HG02885 (cell line): ENCODE data around the gene EN2.

Source experiments
- ATAC-seq: cut with Tn5 transposase; IDR thresholded peaks from one replicate; pipeline ENCODE4 v1.9.1; 2021; ENCODE audit warnings: mild to moderate bottlenecking; ENCODE audit not compliant: unreplicated experiment, poor library complexity

The EN2 gene

GRCh38 chr7:155461631-155462030, 3.7 kb downstream of the EN2 start:
- ATAC-seq, result no peak

DNA sequence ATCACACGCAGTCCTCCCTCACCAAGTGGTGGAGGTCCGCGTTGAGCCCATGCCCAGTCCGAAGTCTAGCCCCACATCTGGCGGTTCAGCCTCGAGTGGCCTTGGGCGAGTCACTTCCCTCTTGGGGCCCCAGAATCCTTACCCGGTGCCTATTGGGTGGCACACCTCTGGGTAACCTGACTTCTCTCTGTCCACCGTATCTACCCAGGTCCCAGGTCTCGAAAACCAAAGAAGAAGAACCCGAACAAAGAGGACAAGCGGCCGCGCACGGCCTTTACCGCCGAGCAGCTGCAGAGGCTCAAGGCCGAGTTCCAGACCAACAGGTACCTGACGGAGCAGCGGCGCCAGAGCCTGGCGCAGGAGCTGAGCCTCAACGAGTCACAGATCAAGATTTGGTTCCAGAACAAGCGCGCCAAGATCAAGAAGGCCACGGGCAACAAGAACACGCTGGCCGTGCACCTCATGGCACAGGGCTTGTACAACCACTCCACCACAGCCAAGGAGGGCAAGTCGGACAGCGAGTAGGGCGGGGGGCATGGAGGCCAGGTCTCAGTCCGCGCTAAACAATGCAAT, 4.3 kb downstream of the EN2 start:
- no peak for ATAC-seq

GRCh38 chr7:155463114-155463811, 5.3 kb downstream of the EN2 start:
- no peak for ATAC-seq

DNA sequence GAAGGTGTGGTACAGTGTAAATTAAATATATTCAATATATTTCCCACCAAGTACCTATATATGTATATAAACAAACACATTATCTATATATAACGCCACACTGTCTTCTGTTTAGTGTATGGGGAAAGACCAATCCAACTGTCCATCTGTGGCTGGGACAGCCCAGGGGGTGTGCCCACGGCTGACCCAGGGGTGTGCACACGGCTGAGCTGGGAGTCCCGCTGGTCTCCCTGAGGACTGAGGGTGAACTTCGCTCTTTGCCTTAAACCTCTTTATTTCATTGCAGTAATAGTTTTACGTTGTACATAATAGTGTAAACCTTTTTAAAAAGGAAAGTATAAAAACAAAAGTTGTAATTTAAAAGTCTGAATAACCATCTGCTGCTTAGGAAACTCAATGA, 6.3 kb downstream of the EN2 start:
- no peak for ATAC-seq

DNA sequence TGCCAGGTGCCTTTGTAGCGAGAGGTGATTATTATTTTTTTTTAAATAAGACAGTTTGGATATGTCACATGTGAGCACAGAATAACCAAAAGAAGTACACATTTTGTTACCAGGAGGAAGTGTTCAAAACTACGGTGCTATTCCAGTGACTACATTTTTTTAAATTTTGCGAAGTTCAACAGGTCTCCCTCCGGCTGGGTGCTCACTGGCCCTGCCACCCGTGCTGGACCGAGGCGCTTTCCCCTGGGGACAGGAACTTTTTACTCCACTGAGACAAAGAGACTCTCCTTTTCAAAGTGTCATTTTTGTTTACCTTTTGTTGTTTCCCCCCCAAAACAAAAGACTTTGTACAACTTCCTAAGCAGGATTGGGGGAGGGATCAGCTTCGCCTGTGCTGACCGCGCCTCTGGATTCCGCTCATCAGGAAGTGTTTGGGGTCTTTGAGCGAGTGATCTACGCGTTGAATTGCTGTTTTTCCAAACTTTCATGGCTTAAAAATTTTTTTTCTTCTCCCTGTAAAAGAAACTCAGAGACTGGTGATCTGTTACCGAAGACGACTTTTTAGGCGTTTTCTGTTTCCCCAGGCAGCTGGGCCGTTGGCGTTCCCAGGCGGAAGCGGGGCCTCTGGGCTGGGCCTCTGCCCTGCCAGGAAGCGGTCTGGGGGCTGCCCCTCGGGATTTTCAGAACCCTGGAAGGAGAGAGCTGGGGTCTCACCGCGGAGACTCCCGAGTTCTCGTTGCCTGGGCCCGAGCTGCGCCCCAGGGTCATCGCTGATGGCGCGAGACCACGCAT, 7.2 kb downstream of the EN2 start:
- no peak for ATAC-seq

DNA sequence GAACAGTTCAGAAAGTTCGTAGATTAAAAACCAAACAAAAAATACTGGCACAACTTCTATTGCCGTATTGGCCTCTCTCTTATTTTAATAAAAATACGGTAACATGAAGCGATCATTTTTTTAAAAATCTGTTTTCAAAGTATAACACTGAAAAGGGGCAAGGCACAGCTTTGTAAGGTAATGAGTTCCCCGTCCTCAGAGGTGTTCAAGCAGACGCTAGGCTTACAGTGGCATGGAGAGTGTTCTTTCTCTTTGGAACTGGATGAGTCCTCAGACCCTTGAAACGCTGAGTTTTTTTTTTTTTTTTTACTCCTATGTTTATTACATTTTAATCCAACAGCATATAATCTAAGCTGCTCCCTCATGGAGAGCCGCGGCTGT, 7.8 kb downstream of the EN2 start:
- ATAC-seq, result no peak

GRCh38 chr7:155466142-155466813, 8.3 kb downstream of the EN2 start:
- ATAC-seq, result no peak

GRCh38 chr7:155466814-155467733, 9.1 kb downstream of the EN2 start:
- ATAC-seq, result peak; percentile 64

DNA sequence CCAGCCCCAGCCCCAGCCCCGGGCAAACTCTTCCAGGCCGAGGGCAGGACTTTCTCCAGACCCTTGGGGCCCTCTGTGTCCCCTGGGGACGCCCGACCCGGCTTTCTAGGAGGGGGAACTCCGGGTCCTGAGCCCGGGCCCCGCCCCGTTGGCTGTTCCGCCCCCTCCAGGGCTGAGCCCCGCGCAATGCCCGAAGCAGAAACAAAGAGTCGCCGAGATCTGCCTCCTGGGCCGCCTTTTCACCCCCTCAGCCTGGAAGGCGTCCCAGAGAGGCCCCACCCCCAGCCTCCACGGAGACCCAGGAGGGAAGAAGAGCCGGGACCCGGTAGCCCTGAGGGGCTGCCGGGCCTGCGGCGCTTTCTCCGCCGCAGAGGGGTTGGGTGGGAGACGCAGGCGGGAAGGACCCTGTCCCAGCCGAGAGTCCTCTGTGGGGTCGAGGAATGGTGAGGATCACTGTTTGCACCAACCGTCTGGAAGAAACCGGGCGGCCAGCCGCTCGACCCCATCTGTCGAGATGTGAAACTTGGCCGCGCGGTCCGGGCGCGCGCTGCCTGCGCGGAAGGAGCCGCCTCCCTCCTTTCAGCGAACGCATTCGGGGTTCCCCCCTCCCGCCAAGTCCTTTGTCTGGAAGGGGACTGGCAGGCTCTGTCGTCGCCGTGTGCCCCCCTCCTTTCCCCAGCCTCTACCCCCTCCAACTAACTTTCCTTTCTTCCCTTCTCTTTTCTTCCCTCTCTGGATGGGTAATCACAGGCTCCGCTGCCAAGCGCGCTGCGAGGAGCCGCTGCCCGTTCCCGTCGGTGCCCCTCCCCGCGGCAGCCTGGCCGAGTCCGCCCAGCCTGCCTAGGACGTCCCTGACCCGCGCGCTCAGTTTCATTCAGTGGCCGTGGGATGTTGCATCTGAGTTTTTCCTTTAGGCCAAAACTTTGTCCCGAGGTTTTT, 10.2 kb downstream of the EN2 start:
- ATAC-seq, result no peak

- no peak for ATAC-seq
Measured at GRCh38 chr7:155468785-155469148, 10.8 kb downstream of the EN2 start.

GRCh38 chr7:155469311-155470185, 11.6 kb downstream of the EN2 start:
- no peak for ATAC-seq

GRCh38 chr7:155470186-155470487, 12.2 kb downstream of the EN2 start:
- no peak for ATAC-seq

DNA sequence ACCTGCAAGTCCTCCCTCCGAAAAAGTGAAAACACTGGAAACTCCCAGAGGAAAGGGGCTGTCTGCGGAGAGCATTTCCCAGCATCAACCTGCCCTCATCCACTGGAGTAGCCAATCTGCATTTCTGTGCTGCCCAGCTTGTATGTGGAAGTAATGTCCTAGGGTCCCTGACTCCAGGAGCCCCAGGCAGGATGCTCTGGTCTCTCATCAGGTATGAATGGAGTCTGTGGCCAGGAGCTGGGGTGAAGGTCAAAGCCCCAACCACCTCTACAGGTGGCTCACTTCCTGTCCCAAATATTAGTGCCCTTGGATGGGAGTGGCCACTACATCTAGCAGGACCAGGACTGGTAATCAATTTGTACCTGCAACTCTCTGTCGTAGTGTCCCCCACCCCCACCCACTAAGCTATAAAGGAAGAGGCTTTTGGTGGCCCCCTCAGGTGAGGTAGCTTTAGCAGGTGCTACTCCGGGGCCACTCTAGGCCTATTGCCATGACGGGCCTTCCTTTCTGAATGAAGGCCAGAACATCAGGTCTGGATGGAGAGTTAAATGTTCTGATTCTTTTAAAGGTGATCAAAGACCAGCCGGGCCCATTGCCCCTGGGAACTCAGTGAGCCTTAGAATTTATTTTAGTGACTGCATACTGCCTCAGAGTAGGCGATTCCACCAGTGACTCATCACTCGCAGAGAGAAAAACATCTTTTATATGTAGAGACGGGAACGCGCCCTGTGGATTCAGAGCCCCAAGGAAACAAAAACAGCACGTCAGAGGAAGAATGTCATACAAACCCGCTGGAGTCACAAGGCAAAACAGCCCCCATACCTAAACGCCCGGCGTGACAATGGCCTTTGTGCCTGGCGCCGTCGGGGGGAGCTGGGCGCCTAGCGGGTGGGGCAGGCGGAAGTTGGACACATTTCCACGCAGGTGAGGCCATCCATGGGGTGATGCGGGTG, 13.0 kb downstream of the EN2 start:
- ATAC-seq, result no peak

GRCh38 chr7:155471718-155472117, 13.8 kb downstream of the EN2 start:
- no peak for ATAC-seq

DNA sequence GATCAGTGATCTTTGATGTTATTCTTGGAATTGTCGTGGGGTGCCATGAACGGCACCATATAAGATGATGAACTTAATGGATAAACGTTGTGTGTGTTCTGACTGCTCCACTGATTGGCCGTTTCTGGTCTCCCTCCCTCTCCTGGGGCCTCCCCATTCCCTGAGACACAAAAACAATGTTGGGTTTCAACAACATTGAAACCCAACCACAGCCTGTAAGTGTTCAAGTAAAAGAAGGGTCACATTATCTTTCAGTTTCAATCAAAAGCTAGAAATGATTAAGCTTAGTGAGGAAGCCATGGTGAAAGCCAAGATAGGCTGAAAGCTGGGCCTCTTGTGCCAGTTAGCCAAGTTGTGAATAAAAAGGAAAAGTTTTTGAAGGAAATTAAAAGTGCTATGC, 19.5 kb downstream of the EN2 start:
- peak; percentile 93 for ATAC-seq

DNA sequence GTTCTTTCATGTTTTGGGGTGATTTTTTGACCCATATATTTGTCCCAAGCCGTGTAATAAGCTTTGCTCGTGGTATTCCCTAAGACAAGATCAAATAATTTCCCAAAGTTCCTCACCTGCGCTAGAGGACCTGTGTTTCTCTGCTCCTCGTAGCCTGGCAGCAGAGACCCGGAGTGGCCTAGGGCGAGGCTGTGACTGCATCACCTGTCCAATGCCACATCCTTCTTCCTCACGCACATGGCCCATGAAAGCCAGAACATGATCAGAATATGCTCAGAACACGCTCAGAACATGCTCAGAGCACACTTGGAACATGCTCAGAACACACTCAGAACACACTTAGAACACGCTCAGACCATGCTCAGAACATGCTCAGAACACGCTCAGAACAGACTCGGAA, 23.8 kb downstream of the EN2 start:
- no peak for ATAC-seq

GRCh38 chr7:155482511-155483183, 24.7 kb downstream of the EN2 start:
- peak; percentile 52 for ATAC-seq
